A549 (cell line): ENCODE measurements around the gene AHNAK2. TPM values are rescaled to one million over a fixed set of nuclear protein-coding genes. Genes with fewer than 3 reads are reported as not detected.

Experiments
- ATAC-seq, 2 experiments: fragments of 200-7000 bp in 1 of 2; fragments of >200 bp in 1 of 2; cut with Nextera tagmentation in 1 of 2; cut with Tn5 transposase in 1 of 2; 3 replicates each; pipeline versions ENCODE4 v1.8.0 to v1.9.1; 2018 to 2020; ENCODE audit warnings: mild to moderate bottlenecking in 1 of 2, moderate library complexity in 1 of 2
- CTCF ChIA-PET: fragments of 300-600 bp; sonication (Branson Sonifier 250); formaldehyde crosslinking; extraction: SDS; loops from one replicate; lab custom pipeline; 2021; ENCODE audit warnings: antibody characterized with exemption, inconsistent platforms; lab: Yijun Ruan, JAX
- POLR2A ChIA-PET: fragments of 350-600 bp; formaldehyde crosslinking; extraction: SDS; loops from one replicate; lab custom pipeline; 2021; ENCODE audit warnings: antibody characterized with exemption, inconsistent platforms; lab: Yijun Ruan, JAX
- DNase-seq, 2 experiments: peaks; one replicate each; pipeline versions ENCODE4 v3.0.0 to v3.0.0-alpha.2; 2011 to 2016; ENCODE audit warnings: low read depth in 1 of 2, low spot score in 1 of 2
- FAIRE-seq: peaks from 2 replicates; lab custom pipeline; 2011; peaks lifted over from hg19 to GRCh38; lab: Jason Lieb, UNC
- H3K27ac ChIP-seq, 2 experiments: fragments of >200 bp; sonication (Bioruptor Twin); formaldehyde crosslinking; 3 replicates each; pipeline ENCODE4 v1.5.1; 2016 to 2017
- H3K4me1 ChIP-seq: fragments of >200 bp; sonication (Bioruptor Twin); formaldehyde crosslinking; 3 replicates; pipeline ENCODE4 v1.6.1; 2016
- H3K4me2 ChIP-seq: fragments of >200 bp; sonication (Bioruptor Twin); formaldehyde crosslinking; 3 replicates; pipeline ENCODE4 v1.6.1; 2016
- H3K4me3 ChIP-seq: fragments of >200 bp; sonication (Bioruptor Twin); formaldehyde crosslinking; 3 replicates; pipeline ENCODE4 v1.5.1; 2016
- H3K9me3 ChIP-seq: fragments of >200 bp; sonication (Bioruptor Twin); formaldehyde crosslinking; 3 replicates; pipeline ENCODE4 v1.6.1; 2016
- CBX2 ChIP-seq: fragments of 200-600 bp; sonication (generic); IDR thresholded peaks from 2 replicates; pipeline ENCODE4 v1.6.1; 2016; ENCODE audit warnings: low read depth, mild to moderate bottlenecking, borderline replicate concordance
- CBX8 ChIP-seq: fragments of 200-600 bp; sonication (generic); IDR thresholded peaks from 2 replicates; pipeline ENCODE4 v1.6.1; 2016
- CHD2 ChIP-seq: fragments of 150-350 bp; IDR thresholded peaks from 2 replicates; pipeline ENCODE4 v1.6.1; 2014; ENCODE audit warnings: low read length; ENCODE audit not compliant: partially characterized antibody
- HDAC2 ChIP-seq: fragments of 200-600 bp; sonication (generic); IDR thresholded peaks from 2 replicates; pipeline ENCODE4 v1.6.1; 2016
- KDM5A ChIP-seq: fragments of 200-600 bp; sonication (generic); IDR thresholded peaks from 2 replicates; pipeline ENCODE4 v1.6.1; 2016; ENCODE audit warnings: antibody characterized with exemption, mild to moderate bottlenecking
- MYC ChIP-seq: IDR thresholded peaks from 2 replicates; pipeline ENCODE4 v1.6.1; 2012; ENCODE audit warnings: mild to moderate bottlenecking, inconsistent platforms, low read length, improper control_type of control experiment, borderline replicate concordance
- NFE2L2 ChIP-seq: fragments of 150-350 bp; conservative IDR thresholded peaks from 2 replicates; pipeline ENCODE4 v1.6.1; 2014; ENCODE audit warnings: low read length
- POLR2A ChIP-seq: IDR thresholded peaks from 2 replicates; pipeline ENCODE4 v1.6.1; 2012; ENCODE audit warnings: mild to moderate bottlenecking, low read length
- POLR2AphosphoS2 ChIP-seq: conservative IDR thresholded peaks from 2 replicates; pipeline ENCODE4 v1.6.1; 2012; ENCODE audit warnings: low read length, improper control_type of control experiment, inconsistent platforms
- RARB ChIP-seq: fragments of 250-450 bp; sonication (Bioruptor Pico); IDR thresholded peaks from 2 replicates; pipeline ENCODE4 v1.8.0; 2021; ENCODE audit warnings: mild to moderate bottlenecking, moderate library complexity
- RCOR1 ChIP-seq: fragments of 150-350 bp; IDR thresholded peaks from 2 replicates; pipeline ENCODE4 v1.6.1; 2014; ENCODE audit warnings: antibody characterized with exemption, low read length, low read depth
- RFX5 ChIP-seq: fragments of 450-650 bp; IDR thresholded peaks from 2 replicates; pipeline ENCODE4 v1.7.1; 2014; ENCODE audit warnings: antibody characterized with exemption, mild to moderate bottlenecking, moderate library complexity
- RNF2 ChIP-seq: fragments of 200-600 bp; sonication (generic); IDR thresholded peaks from 2 replicates; pipeline ENCODE4 v1.6.1; 2016; ENCODE audit warnings: low read depth, mild to moderate bottlenecking, antibody characterized with exemption, moderate library complexity, borderline replicate concordance
- SREBF2 ChIP-seq: fragments of 450-650 bp; IDR thresholded peaks from 2 replicates; pipeline ENCODE4 v1.6.1; 2014; ENCODE audit warnings: mild to moderate bottlenecking, moderate library complexity
- ZC3H11A ChIP-seq: fragments of 450-650 bp; IDR thresholded peaks from 2 replicates; pipeline ENCODE4 v1.6.1; 2014; ENCODE audit warnings: antibody characterized with exemption, mild to moderate bottlenecking
- ZNF302 ChIP-seq: fragments of 250-450 bp; sonication (Bioruptor Pico); IDR thresholded peaks from 2 replicates; pipeline ENCODE4 v1.9.0; 2021; ENCODE audit warnings: inconsistent platforms, mild to moderate bottlenecking, moderate library complexity
- ZSCAN20 ChIP-seq: fragments of 250-450 bp; sonication (Bioruptor Pico); IDR thresholded peaks from 2 replicates; pipeline ENCODE4 v1.8.0; 2022; ENCODE audit warnings: mild to moderate bottlenecking, moderate library complexity
- whole genome bisulfite sequencing: methylation state at CpG from one replicate; pipeline ENCODE4 v1.1.6; 2017; ENCODE audit errors: missing lambda C conversion rate; 5-methylcytosine and 5-hydroxymethylcytosine counted together
- polyA plus RNA-seq, 4 experiments: library from polyadenylated mRNA; depleted of rRNA in 3 of 4; stranded (reverse); fragments of >200 nt; fragmentation: RNase III in 1 of 4; extraction: RNeasy Plus Mini Kit Qiagen cat#74134 plus additional on column Dnase treatment in 1 of 4; gene quantifications; 2 replicates in 3 of 4; 3 replicates in 1 of 4; pipeline ENCODE4 v1.2.3, GENCODE V29; 2011 to 2017
- TF ChIP-seq, protein P1 (sequence below): fragments of 200-600 bp; sonication (generic); IDR thresholded peaks from 2 replicates; pipeline ENCODE4 v1.6.1; 2016; ENCODE audit warnings: antibody characterized with exemption, mild to moderate bottlenecking, moderate library complexity

The AHNAK2 gene
- polyA plus RNA-seq, 2 of the 4 experiments (the other 2 are of a cell fraction), result 43.3 to 43.7 TPM

DNA sequence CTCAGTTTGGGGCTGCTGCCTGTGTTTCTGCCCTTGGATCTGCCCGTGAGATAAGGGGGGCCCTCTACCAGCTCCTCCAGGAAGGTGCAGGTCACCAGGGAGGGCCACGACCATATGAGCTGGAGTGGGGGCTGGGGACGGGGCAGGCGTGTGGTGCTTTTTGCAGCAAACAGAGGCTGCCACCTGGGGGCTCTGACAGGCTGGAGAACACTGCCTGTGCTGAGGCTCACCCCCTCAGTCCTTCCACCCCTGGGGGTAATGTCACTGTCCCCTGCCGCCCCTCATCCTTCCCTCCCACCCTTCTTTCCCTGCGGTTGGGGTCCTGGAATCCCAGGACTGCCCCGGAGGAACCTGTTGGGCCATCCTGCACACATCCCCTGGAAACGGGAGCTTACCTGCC lies 50.3 kb downstream of the AHNAK2 start (continued):
- TF ChIP-seq, protein P1, sequence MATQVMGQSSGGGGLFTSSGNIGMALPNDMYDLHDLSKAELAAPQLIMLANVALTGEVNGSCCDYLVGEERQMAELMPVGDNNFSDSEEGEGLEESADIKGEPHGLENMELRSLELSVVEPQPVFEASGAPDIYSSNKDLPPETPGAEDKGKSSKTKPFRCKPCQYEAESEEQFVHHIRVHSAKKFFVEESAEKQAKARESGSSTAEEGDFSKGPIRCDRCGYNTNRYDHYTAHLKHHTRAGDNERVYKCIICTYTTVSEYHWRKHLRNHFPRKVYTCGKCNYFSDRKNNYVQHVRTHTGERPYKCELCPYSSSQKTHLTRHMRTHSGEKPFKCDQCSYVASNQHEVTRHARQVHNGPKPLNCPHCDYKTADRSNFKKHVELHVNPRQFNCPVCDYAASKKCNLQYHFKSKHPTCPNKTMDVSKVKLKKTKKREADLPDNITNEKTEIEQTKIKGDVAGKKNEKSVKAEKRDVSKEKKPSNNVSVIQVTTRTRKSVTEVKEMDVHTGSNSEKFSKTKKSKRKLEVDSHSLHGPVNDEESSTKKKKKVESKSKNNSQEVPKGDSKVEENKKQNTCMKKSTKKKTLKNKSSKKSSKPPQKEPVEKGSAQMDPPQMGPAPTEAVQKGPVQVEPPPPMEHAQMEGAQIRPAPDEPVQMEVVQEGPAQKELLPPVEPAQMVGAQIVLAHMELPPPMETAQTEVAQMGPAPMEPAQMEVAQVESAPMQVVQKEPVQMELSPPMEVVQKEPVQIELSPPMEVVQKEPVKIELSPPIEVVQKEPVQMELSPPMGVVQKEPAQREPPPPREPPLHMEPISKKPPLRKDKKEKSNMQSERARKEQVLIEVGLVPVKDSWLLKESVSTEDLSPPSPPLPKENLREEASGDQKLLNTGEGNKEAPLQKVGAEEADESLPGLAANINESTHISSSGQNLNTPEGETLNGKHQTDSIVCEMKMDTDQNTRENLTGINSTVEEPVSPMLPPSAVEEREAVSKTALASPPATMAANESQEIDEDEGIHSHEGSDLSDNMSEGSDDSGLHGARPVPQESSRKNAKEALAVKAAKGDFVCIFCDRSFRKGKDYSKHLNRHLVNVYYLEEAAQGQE, result no peak
- no peak for TF ChIP-seq MYC
- TF ChIP-seq RNF2, result no peak

DNA sequence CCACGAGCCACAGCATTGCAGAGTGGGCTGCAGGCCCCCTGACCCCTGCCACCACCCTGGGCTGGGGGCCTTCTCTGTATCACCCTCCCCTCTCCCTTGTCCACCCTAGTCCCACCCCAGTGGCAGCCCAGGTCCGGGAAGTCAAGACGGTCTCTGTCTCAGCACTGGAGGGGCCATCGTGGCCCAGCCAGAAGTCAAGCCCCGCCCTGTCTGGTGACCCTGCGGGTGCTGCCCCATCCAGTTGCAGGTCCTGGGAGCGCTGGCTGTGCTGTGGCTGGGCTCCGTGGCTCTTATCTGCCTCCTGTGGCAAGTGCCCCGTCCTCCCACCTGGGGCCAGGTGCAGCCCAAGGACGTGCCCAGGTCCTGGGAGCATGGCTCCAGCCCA lies 50.8 kb downstream of the AHNAK2 start:
- Histone ChIP-seq H3K4me1 (no peaks in the 10 kb centered on the region), H3K4me3 (no peak overlapping the region), H3K27ac (no peak overlapping the region), H3K9me3 (peaks cover 8% of the 10 kb centered on the region), H3K4me2 (no peak overlapping the region)
- WGBS, result 86% methylated on average over 1 of the region's 10 CpGs
- TF ChIP-seq KDM5A (no peak), ZNF302 (CRISPR knock-in tag) (no peak), ZC3H11A (no peak), HDAC2 (no peak), POLR2AphosphoS2 (no peak), CHD2 (no peak), ZSCAN20 (CRISPR knock-in tag) (no peak), POLR2A (no peak), RARB (no peak), RFX5 (no peak), SREBF2 (no peak), CBX8 (no peak), MYC (no peak), NFE2L2 (no peak), CBX2 (no peak), RCOR1 (no peak)
- TF ChIP-seq, protein P1, result no peak
- no peak for FAIRE-seq
- no peak for DNase-seq
- POLR2A ChIA-PET, result no interaction called here
- peak in 1 of 2 experiments; percentile 6; a peak in 2 of 6 replicates for ATAC-seq
- CTCF ChIA-PET, result interaction anchor here (0.5 to 2.5 kb wide), 5 partner anchors 15 to 47 kb away, joined by 3 to 8 read pairs (median 3); no protein-coding TSS in a partner anchor
